ENCODE results near the gene PAMR1.
"Not testable (repeated sequence)": the region's sequence is repeated elsewhere in the genome, so short reads cannot be mapped to it uniquely, and the experiment has no call there.

The PAMR1 gene

DNA sequence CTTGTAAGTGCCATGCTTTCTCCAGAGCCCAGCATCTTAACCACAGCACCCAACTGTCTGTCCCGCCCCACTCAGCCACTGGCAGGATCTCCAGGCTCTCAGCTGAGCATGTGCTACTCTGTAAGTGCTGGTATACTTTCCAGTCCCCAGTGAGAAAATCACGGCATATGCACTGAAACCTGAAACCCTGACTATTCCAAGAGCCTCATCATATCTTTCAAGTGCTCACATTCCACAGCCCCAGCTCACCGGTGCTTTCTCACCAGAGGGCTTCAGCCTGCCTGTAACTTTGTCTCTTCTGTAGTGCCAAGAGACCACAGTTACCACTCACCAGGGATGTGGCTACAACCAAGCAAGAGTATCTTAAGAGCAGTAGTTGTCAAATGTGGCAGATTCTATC lies 24.4 kb upstream of the PAMR1 start:
- H3K4me3 Mint-ChIP-seq = no peak overlapping the region
- peaks cover 63% of the 10 kb centered on the region for H3K4me1 Mint-ChIP-seq
- TF ChIP-seq, protein P1, sequence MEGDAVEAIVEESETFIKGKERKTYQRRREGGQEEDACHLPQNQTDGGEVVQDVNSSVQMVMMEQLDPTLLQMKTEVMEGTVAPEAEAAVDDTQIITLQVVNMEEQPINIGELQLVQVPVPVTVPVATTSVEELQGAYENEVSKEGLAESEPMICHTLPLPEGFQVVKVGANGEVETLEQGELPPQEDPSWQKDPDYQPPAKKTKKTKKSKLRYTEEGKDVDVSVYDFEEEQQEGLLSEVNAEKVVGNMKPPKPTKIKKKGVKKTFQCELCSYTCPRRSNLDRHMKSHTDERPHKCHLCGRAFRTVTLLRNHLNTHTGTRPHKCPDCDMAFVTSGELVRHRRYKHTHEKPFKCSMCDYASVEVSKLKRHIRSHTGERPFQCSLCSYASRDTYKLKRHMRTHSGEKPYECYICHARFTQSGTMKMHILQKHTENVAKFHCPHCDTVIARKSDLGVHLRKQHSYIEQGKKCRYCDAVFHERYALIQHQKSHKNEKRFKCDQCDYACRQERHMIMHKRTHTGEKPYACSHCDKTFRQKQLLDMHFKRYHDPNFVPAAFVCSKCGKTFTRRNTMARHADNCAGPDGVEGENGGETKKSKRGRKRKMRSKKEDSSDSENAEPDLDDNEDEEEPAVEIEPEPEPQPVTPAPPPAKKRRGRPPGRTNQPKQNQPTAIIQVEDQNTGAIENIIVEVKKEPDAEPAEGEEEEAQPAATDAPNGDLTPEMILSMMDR (IDR thresholded peaks at IDR 0.05) = no peak
- H3K9me3 Mint-ChIP-seq = peaks cover 3% of the 10 kb centered on the region
- no peak overlapping the region for H3K27ac Mint-ChIP-seq
- H3K36me3 Mint-ChIP-seq (ENCODE audit: low read depth) = no peaks in the 10 kb centered on the region
- H3K27me3 Mint-ChIP-seq (ENCODE audit: low read depth, poor library complexity) = no peaks in the 10 kb centered on the region
- peak; percentile 18 for DNase-seq

- TF ChIP-seq, protein P1 (IDR thresholded peaks at IDR 0.05) = no peak
- Mint-ChIP-seq H3K4me3 (no peak overlapping the region), H3K4me1 (peaks cover 55% of the 10 kb centered on the region), H3K27ac (no peak overlapping the region), H3K36me3 (ENCODE audit: low read depth) (no peaks in the 10 kb centered on the region), H3K27me3 (ENCODE audit: low read depth, poor library complexity) (no peaks in the 10 kb centered on the region), H3K9me3 (peaks cover 3% of the 10 kb centered on the region)
- DNase-seq = no peak
Observed at GRCh38 chr11:35548925-35549561, 23.6 kb upstream of the PAMR1 start.

DNA sequence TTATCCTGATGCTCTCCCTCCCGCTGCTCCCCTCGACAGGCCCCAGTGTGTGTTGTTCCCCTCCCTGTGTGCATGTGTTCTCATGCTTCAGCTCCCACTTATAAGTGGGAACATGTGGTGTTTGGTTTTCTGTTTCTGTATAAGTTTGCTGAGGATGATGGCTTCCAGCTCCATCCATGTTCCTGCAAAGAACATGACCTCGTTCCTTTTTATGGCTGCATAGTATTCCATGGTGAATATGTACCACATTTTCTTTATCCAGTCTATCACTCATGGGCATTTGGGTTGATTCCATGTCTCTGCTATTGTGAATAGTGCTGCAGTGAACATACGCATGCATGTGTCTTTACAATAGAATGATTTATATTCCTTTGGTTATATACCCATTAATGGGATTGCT lies 22.6 kb upstream of the PAMR1 start:
- not testable (repeated sequence) for DNase-seq; H3K27me3 Mint-ChIP-seq (ENCODE audit: low read depth, poor library complexity); H3K27ac Mint-ChIP-seq; H3K9me3 Mint-ChIP-seq; H3K36me3 Mint-ChIP-seq (ENCODE audit: low read depth); H3K4me3 Mint-ChIP-seq
- H3K4me1 Mint-ChIP-seq = peaks cover 49% of the 10 kb centered on the region

GRCh38 chr11:35546317-35546716 lies 20.9 kb upstream of the PAMR1 start:
- H3K4me1 Mint-ChIP-seq = peaks cover 46% of the 10 kb centered on the region
- H3K9me3 Mint-ChIP-seq = no peaks in the 10 kb centered on the region
- no peak overlapping the region for H3K4me3 Mint-ChIP-seq
- DNase-seq = no peak
- H3K27me3 Mint-ChIP-seq (ENCODE audit: low read depth, poor library complexity) = no peaks in the 10 kb centered on the region
- peak overlapping the region; percentile 16 for H3K27ac Mint-ChIP-seq
- TF ChIP-seq, protein P1 (IDR thresholded peaks at IDR 0.05) = no peak
- H3K36me3 Mint-ChIP-seq (ENCODE audit: low read depth) = no peaks in the 10 kb centered on the region

DNA sequence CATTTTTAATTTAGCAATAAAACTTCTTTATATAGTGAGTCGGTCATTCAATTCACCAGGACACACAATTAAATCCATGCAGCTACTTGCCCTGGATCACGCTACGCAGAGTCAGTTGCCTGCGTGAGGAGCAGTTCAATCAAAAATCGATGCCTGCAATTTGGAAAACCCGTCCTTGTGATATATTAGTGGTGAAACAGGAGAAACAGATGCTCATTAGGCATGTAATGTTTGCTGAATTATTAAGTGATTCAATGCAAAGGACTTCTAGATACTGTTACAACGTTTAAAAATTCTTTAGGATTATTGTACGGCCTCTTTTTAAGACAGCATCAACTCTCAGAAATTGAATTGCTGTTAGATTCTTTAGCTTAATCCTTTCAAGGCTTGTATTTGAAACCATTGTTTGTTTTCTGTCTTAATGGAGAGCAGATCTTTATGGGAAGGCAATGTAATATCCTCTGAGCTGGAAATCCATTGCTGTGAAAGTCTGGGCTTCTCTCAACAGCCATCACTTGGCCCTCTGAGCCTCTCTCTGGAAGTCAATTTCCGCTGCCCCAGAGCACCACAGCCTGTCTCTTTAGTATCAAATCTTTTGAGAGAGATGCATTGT lies 20.1 kb upstream of the PAMR1 start:
- H3K27me3 Mint-ChIP-seq (ENCODE audit: low read depth, poor library complexity) = no peaks in the 10 kb centered on the region
- H3K4me1 Mint-ChIP-seq = peaks cover 44% of the 10 kb centered on the region
- H3K27ac Mint-ChIP-seq = no peak overlapping the region
- no peak for DNase-seq
- H3K4me3 Mint-ChIP-seq = no peak overlapping the region
- H3K9me3 Mint-ChIP-seq = no peaks in the 10 kb centered on the region
- TF ChIP-seq, protein P1 (IDR thresholded peaks at IDR 0.05) = no peak
- H3K36me3 Mint-ChIP-seq (ENCODE audit: low read depth) = no peaks in the 10 kb centered on the region

- Mint-ChIP-seq H3K27me3 (ENCODE audit: low read depth, poor library complexity) (no peaks in the 10 kb centered on the region), H3K4me1 (peaks cover 46% of the 10 kb centered on the region), H3K9me3 (no peaks in the 10 kb centered on the region), H3K4me3 (no peak overlapping the region), H3K27ac (peak overlapping the region; percentile 86), H3K36me3 (ENCODE audit: low read depth) (no peaks in the 10 kb centered on the region)
- DNase-seq = no peak
- TF ChIP-seq, protein P1 (IDR thresholded peaks at IDR 0.05) = no peak
Observed at GRCh38 chr11:35543481-35543880, 18.1 kb upstream of the PAMR1 start.
